HuH-7.5 (cell line): ENCODE measurements around the gene NR5A2.

Experiments used
- DNase-seq: peaks from one replicate; pipeline ENCODE4 v3.0.0; 2011; ENCODE audit warnings: low spot score

NR5A2 gene

DNA sequence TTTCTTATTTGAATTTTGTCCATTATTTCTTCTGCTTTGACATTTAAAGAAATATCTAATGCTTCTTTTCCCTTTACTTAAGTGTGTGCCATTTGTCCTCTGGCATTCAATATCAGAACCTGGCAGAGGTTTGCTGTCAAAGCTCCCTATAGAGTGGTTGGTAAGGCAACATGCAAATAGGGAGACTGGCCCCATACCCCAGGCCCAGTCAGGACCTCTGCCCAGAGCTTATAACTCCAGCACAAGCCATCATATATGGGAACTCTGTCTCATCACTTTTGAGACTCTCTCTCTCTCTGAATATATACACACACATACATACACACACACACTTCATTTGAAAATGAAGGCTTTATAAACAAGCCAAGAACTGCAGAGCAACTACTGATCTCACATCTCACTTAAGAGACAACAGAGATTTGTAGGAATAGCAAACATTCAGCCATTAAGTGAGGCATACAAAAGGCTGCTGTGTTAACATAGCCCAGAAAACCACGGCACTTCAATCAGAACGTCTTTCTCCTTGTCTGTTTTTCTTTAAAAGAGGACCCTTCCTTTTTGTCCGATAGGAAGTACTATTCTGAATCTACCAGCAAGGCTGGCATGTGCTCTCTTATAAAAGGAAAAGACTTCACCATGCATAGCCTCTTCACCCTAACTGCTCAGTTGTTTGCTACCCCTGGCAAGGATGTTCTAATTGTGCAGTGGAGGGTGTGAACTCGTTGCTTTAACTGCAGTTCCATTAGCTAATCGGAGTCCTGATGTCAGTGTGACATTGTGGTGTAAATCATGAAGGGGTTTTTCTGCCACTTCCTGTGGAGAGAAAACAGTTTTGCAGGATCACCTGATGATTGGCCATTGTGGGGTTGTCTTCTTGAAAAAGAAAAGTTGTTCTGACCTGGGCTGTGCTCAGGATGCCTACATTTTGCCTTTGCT lies 101.7 kb downstream of the NR5A2 start:
- no peak for DNase-seq

DNA sequence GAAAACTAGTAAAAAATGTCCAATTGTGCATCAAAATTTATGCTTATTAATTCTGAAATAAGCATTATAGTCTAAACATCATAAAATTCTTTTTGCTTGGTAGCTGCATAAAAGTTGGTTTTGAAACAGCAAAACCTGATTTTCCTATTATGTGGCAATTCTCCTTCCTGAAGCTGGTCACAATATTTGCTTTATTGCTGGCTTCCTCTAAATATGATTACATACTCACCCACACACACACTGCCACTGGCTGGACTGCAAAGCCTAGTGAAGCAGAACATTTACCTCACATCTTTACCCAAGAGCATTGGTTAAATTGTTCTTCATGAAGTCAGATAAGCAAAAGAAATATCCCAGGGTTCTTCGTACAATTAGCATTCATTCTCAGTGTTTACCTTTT lies 103.0 kb downstream of the NR5A2 start:
- no peak for DNase-seq

DNA sequence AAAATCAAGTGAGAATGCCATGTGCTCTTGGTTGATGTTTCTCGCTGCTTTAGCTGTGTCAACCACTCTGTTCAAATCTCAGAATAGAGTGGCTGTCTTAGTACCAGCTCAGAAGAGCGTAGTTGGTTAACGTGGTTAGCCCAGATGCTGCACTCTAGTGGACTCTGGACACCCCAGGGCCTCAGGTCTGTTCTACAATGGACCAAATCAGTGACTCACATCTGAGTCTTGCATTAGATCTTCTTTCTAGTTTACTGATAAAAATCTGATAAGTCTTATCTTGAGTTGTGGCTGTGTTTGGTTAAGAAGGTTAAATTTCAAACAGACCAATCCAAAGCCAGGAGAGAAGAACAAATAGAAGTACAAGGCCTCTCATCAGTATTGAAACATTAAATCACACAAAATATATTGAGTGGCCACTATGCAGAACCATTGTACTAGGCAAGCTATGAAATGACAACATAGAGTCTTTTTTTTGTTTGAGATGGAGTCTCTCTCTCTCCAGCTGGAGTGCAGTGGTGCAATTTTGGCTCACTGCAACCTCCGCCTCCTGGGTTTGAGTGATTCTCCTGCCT lies 104.1 kb downstream of the NR5A2 start:
- DNase-seq = no peak

DNA sequence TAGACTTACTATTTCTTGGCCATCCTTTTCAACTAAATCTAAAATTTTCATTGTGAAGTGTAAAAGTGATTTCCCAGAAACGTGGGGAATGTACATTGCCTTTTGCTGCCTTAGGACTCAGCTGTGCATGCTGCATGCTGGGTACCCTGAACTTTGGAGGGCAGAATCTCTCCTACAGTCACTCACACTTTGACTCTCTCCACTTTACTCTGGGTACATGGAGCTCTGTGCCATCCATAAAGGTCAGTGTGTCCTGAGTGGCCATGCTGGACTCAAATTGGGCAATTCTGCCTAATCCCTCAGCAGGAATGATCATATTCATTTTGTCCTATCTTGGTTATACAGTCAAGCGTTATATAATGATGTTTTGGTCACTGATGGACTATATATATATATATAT lies 105.6 kb downstream of the NR5A2 start:
- DNase-seq = no peak

DNA sequence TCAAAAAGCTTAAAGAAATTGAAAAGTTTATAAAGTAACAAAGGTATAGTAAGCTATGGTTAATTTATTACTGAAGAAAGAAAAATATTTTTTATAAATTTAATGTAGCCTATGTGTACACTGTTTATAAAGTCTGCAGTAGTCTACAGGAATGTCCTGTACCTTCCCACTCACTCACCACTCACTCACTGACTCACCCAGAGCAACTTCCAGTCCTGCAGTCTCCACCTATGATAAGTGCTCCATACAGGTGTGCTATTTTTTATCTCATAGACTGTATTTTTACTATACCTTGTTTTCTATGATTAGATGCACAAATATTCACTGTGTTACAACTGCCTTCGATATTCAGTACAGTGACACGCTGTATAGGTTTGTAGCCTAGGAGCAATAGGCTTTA lies 106.6 kb downstream of the NR5A2 start:
- no peak for DNase-seq

DNA sequence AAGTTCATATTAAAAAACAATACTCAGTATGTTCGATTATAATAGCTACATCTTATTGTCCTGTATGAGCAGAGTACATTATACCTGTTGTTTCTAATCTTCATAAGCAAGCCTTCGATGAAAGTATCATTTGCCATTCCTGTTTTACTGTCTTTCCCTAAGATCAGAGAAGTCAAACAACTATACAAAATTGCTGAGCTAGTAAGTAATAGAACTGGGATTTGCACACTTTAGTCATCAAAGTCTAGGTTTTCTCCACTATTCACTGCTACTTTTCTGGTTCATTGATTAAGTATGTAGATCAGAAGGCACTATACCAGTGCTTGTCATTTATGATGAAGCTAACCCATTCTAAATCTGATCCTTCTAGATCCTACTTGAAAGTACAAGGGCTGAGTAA lies 108.9 kb downstream of the NR5A2 start:
- DNase-seq = no peak

DNA sequence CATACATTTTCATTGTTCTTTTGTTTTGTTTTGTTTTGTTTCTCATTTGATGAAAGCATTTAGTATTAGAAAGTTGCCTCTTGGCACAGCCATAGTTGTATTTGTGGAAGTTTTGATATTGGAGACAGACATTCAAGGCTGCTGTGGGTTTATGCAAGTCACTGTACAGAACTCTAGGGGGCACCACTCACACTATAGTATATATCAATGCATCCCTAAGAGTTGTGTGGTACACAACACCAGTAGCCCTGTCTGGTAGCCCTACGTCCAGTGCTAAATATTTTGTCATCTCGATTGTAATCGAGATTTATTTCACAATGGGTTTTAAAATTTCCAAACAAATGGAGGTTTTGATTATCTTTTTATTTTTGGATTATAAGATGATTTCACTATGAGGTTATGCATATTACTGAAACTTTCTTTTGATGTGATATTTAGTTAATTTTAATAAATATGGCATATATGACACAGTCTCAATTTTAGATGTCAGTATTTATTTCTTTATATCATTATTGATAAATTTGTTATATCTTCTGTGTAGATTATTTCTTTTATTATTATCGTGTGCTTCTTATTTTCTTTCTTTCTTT lies 112.2 kb downstream of the NR5A2 start:
- peak; percentile 41 for DNase-seq

DNA sequence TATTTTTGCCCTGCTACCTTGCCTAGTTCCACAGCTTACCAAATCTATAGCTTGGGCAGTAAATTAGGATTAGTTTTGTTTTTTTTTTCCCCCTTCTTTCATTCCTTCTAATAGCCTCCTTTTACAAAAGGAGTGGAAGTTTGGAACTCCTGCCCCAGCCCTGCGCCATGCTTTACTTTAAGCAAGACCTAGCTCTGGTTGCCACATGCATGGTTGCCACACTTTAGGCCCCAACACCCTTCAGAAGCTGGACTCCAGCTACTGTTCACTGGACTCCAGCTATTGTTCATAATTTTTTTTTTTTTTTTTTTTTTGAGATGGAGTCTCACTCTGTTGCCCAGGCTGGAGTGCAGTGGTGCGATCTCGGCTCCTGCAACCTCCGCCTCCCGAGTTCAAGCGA lies 115.8 kb downstream of the NR5A2 start:
- no peak for DNase-seq

DNA sequence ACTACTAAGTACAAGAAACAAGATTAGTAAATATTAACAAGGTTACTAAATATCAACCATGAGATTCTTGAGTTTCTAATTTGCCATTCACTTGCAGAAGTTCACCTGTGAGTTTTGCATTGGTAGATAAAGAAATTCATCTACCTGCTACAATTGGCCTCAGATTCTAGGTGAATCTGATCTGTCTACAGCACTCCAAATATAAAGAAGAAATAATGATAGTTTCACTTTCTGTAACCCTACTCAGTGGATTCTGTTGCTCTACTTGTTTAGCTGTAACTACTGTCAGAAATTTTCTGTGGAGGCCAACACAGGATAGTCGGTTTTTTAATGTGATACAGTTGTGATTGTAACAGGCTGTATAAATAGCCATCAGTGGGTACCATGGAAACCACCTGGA lies 118.6 kb downstream of the NR5A2 start:
- no peak for DNase-seq

DNA sequence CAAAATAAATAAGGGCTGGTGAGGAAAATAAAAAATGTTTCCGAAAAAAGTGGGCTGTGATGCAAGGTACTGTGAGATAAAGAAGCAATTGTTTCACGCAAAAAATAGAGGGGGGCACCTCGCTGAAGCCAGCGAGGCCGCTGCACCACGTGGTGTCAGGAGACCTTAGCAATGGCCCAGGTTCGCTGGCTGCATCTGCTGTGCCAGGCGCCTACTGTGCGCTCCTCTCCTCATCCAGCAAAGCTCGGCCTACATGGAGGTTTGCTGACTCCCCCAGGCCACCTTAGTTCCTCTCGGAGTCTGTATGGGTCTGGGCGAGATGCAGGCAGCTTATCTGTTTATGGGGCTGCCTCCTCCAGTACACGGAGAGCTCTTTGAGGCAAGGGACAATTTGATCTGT lies 119.6 kb downstream of the NR5A2 start:
- DNase-seq = no peak

DNA sequence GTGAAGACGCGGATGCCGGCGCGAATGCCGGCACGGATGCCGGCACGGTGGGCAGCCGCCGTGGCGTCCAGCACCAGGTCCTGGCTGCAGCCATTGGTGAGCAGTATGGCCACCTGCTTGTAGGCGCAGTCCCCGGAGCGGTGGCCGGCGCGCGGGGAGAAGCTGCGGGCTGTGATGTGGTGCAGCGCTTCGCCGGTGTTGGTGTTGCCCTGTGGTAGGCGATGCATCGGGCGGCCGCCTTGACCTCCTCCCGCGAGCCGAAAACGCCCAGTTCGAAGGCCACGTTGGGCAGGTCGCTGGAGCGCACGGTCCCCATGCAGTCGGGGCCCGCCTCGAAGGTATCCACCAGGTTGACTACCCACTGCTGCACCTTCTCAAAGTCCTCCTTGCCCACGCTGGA lies 120.2 kb downstream of the NR5A2 start:
- no peak for DNase-seq

DNA sequence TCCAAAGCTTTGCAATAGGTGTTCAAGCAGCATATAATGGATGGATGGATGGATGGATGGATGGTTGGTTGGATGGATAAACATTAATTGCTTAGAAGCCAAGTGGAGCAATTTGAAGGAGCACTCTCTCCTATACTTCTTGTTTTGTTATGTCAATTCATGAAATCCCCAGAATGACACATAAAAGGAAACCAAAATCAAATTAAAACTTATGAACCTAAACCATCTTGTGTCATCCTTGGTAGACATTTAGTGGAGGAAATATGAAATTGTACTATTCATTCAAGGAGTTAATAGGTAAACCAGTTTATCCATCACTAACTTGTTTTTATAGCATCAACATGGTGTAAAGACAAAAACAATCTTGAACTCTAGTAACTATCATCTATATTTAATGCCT lies 122.5 kb downstream of the NR5A2 start:
- DNase-seq = no peak

DNA sequence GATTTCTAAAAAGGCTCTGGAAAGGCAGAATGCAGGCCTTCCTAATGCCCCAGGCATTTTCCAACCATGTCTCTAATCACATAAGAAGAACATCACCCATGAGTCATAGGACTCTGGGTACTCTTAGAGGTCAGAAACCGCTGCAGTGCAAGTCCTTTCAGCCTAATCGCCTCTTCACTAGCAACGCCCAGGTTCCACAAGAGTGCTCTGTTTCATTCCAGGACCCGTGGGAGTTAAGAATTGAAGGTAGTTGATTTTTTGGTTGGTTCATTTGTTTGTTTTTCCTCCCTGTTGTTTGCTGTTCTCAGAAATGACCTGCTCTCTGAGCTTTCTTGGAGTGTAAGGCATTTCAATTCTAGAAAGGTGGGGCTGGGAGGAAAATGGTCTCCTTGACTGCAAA lies 123.2 kb downstream of the NR5A2 start:
- DNase-seq = peak; percentile 61

DNA sequence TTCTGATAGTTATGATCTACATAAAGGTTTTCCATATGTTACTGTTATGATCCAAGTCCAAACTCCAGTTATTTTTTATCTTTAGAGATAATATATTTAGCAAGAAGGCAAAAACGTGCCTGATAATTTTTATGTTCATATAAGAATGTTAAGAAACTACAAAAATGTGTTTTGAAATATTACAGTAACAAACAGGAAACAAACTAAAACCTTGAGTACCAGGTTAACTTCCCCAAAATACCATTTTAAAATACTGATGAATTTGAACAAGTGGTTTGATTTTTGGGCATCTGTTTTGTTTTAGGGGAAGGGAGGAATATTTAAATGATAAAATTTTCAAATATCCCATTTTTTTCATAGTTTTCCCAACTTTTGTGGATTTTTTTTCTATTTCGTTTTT lies 124.8 kb downstream of the NR5A2 start:
- no peak for DNase-seq

DNA sequence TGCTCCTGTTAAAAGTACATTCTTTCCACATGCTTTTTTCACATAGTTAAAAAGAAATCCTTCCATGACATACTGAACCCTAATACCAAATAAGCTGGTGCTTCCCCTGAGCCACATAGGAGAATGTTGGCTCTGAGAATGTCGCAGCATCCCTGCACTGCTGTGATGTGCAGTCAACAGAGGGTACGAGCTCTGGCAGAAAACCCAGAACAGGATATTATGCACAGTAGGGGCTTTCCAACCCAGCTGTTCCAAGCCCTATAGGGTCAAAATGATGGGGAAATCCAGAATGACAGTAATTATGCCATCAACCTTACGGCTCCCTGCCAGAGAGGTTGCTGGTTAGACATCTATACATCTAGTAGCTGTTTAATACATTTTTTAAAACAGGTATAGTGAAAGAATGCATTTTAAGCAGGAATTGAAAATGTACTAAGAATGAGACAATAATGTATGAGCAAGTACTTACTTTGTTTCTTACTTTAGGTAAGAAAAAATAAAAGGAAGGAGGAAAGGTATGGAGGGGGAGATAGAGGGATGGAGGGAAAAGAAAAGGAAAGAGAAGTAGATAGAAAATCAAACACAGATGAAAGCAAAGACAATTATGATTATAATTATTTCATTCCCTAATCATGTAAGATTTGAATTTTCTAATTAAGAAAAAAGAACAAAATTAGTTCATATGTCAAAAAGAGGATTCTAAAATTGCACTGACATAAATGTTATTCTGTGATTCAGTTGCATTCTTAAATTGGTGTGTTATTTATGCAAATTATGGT lies 126.0 kb downstream of the NR5A2 start:
- no peak for DNase-seq

DNA sequence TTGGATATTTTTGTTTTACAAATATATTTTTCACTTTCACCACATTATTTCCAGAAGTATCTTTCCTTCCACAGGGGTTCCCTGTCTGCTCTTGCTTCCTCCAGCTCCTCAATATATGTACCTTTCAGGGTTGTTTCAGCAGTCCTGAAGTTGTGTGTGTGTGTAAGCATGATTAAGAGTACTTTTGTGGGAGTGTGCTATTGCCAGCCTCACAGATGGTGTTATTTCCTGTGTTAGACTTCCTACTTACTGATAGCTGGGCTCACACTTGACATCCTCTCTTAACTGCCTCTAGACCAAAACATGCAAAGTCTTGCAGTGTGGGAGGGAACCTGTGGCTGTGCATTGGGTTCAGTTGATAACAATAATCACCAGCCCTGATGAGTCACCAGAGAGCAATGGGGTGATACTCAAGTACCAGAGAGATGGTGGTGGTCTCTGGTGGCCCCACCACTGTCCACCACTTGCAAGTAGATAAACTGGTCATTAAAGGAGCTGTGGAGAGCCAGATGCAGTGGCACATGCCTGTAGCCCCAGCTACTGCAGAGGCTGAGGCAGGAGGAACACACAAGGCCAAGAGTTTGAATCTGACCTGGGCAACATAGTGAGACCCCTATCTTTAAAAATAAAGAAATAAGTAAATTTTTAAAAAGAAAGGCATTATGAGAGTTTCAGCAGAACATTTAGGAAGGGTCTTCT lies 126.7 kb downstream of the NR5A2 start:
- no peak for DNase-seq

DNA sequence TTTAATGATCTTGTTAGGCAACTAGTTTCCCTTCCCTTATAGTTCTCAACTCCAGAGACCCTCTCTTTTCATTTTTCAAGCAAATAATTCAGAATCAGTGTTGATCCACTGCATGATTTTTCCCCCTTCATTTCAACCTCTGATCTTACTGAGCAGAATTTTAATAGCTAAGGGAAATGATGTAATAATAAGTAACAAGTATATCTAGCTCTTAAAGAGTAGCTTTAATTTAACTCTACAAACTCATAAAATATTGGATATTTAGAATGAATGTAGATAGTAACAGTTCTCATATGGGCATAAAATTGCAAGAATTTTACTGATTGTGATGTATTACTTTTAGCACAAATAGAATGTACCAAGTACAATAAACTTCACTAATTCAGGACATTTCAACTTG lies 130.2 kb downstream of the NR5A2 start:
- no peak for DNase-seq

DNA sequence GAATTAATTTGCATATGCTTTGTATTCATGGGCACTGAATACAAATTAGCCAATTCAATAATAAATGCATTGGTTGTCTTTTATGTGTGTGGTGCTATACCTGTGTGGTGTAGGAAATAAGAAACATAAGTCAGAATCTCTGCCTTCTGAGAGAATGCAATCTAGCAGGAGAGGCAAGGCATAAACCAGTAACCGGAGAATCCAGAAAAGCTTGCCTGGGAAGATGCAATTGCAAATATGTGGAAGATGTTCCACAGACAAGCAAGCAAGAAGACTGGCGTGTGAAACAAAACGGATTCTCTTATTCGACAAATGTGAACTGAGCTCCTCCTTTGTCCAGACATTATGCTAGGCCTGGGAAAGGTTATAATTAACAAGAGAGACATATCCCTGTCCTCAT lies 134.3 kb downstream of the NR5A2 start:
- no peak for DNase-seq

DNA sequence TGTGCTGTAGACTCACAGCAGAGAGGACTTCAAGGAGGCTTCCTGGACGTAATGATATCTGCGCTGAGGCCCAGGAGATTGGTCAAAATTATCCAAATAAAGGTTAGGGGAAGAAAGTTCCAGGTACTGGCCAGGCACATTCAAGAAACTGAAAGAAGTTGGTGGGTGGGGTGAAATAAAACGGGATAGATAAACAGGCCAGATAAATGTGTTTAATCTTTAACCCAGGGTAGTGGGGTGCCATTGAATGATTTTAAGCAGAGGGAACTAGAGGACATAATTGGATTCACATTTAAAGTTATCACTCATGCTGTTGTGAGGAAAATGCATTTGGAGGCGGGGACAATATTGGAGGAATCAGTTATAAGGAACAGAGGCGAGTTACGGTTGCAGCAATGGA lies 134.7 kb downstream of the NR5A2 start:
- DNase-seq = no peak

DNA sequence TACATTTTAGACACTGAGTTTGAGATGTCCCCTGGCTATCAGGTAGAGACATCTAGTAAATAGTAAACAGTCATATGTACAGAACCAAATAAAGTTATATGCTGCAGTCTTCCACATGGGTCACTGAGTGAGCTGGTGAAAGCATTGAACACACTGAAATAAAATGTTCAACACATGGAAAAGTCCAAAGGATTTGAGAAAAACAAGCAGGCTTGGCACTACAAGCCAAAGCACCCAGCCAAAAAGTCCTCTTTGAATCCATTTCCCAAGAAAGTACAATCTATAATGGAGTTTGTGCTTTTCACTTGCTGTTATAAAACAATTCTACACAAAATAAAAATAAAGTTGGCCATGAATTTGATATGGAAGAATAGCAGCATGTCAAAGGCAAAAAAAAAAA lies 135.4 kb downstream of the NR5A2 start:
- no peak for DNase-seq

DNA sequence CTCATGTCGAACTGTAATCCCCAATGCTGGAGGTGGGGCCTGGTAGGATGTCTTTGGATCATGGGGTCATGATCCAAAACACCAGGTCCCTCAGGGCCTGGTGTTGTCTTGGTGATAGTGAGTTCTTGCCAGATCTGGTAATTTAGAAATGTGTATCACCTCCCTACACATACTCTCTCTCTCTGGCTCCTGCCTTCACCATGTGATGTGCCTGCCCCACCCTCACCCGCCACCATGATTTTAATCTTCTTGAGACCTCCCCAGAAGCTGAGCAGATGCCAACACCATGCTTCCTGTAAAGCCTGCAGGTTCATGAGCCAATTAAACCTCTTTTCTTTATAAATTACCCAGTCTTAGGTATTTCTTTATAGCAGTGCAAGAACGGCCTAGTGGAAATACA lies 136.4 kb downstream of the NR5A2 start:
- no peak for DNase-seq
